HCEC 1CT (cell line): Measurements from ENCODE around the gene ZNF530.

Experiments used
- DNase-seq: peaks from one replicate; pipeline ENCODE4 v3.0.0-alpha.2; 2017

ZNF530 gene

GRCh38 chr19:57615346-57615745 lies 15.7 kb downstream of the ZNF530 start:
- no peak for DNase-seq

GRCh38 chr19:57620673-57621348 lies 21.1 kb downstream of the ZNF530 start:
- no peak for DNase-seq

GRCh38 chr19:57623091-57623490 lies 23.4 kb downstream of the ZNF530 start:
- DNase-seq = no peak

- DNase-seq = peak; percentile 94
Observed at GRCh38 chr19:57632987-57633831, 33.5 kb downstream of the ZNF530 start, which contains the start of gene ZNF211. TSS of gene ZNF211 (plus strand) at chr19:57633168. CDS start at chr19:57633347, 179 bp downstream.

GRCh38 chr19:57633832-57634131 lies 34.1 kb downstream of the ZNF530 start:
- DNase-seq = no peak

- DNase-seq = no peak
Observed at GRCh38 chr19:57637379-57637778, 37.7 kb downstream of the ZNF530 start.

- DNase-seq = no peak
Observed at GRCh38 chr19:57641715-57642234, 42.1 kb downstream of the ZNF530 start.

- no peak for DNase-seq
Observed at GRCh38 chr19:57642396-57643046, 42.8 kb downstream of the ZNF530 start.

- DNase-seq = no peak
Observed at GRCh38 chr19:57643734-57644133, 44.0 kb downstream of the ZNF530 start.

- no peak for DNase-seq
Observed at GRCh38 chr19:57648331-57649003, 48.8 kb downstream of the ZNF530 start.

- no peak for DNase-seq
Observed at GRCh38 chr19:57651654-57651996, 51.9 kb downstream of the ZNF530 start.

GRCh38 chr19:57653689-57654088 lies 54.0 kb downstream of the ZNF530 start:
- no peak for DNase-seq

- no peak for DNase-seq
Observed at GRCh38 chr19:57655443-57655842, 55.8 kb downstream of the ZNF530 start.

- no peak for DNase-seq
Observed at GRCh38 chr19:57656346-57656745, 56.7 kb downstream of the ZNF530 start.
